ENCODE results near the gene CHRNA10. TPM values are rescaled to one million over a fixed set of nuclear protein-coding genes. Genes with fewer than 3 reads are reported as not detected.

The CHRNA10 gene
- total RNA-seq, 1 experiment from 2014 or later, result 3.6 TPM

DNA sequence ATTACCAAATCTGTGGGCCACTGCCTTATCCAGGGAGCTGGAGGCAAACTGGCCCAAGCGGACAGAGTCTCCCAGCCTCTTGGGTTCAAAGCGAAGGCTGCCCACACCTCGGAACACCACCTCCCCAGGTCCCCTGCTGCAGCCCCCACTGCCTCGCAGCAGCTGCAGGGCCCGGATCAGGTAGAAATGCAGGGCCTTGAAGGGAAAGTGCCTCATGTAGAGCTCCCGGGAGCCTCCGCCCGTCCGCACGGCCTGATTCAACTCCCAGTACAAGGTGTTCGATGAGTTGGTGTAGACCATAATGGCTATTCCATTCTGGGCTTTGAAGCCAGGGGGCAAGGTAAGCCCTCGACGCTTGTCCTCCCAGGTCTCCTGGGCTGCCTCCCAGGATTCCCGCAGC is 31.3 kb downstream of the CHRNA10 start:
- no TSS peak for BruUV-seq (replicated peaks)
- no peak overlapping the region for H3K27ac Mint-ChIP-seq (ENCODE audit: unreplicated experiment)
- intact Hi-C loops (cut with micrococcal nuclease; ENCODE audit: unreplicated experiment), result no loop called here
- H3K27me3 ChIP-seq (replicated peaks; ENCODE audit: control insufficient read depth, insufficient read depth, low read length), result no peaks in the 10 kb centered on the region
- TF ChIP-seq, protein P1, sequence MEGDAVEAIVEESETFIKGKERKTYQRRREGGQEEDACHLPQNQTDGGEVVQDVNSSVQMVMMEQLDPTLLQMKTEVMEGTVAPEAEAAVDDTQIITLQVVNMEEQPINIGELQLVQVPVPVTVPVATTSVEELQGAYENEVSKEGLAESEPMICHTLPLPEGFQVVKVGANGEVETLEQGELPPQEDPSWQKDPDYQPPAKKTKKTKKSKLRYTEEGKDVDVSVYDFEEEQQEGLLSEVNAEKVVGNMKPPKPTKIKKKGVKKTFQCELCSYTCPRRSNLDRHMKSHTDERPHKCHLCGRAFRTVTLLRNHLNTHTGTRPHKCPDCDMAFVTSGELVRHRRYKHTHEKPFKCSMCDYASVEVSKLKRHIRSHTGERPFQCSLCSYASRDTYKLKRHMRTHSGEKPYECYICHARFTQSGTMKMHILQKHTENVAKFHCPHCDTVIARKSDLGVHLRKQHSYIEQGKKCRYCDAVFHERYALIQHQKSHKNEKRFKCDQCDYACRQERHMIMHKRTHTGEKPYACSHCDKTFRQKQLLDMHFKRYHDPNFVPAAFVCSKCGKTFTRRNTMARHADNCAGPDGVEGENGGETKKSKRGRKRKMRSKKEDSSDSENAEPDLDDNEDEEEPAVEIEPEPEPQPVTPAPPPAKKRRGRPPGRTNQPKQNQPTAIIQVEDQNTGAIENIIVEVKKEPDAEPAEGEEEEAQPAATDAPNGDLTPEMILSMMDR (IDR thresholded peaks at IDR 0.05; ENCODE audit: insufficient read depth in 1 of 2, low read depth in 1 of 2, low read length in 1 of 2, severe bottlenecking in 1 of 2, unreplicated experiment in 1 of 2), result no peak
- no peak overlapping the region for H3K4me3 ChIP-seq (ENCODE audit: low read depth, low read length)
- peaks cover 8% of the 10 kb centered on the region for H3K4me1 ChIP-seq
- no peak overlapping the region for H3K4me3 Mint-ChIP-seq (ENCODE audit: unreplicated experiment)
- POLR2A ChIA-PET, result no interaction called here
- H3K36me3 ChIP-seq (ENCODE audit: control insufficient read depth, insufficient read depth, low read length), result no peaks in the 10 kb centered on the region
- CTCF ChIA-PET, result no interaction called here
- H3K9me3 ChIP-seq, result no peaks in the 10 kb centered on the region
- peaks cover 6% of the 10 kb centered on the region for H3K36me3 Mint-ChIP-seq (ENCODE audit: insufficient read depth, unreplicated experiment)
- H3K27me3 Mint-ChIP-seq (ENCODE audit: insufficient read depth, unreplicated experiment), result no peaks in the 10 kb centered on the region
- no peaks in the 10 kb centered on the region for H3K9me3 Mint-ChIP-seq (ENCODE audit: unreplicated experiment)
- H3K4me1 Mint-ChIP-seq (ENCODE audit: low read depth, unreplicated experiment), result no peaks in the 10 kb centered on the region
- no peak for DNase-seq

DNA sequence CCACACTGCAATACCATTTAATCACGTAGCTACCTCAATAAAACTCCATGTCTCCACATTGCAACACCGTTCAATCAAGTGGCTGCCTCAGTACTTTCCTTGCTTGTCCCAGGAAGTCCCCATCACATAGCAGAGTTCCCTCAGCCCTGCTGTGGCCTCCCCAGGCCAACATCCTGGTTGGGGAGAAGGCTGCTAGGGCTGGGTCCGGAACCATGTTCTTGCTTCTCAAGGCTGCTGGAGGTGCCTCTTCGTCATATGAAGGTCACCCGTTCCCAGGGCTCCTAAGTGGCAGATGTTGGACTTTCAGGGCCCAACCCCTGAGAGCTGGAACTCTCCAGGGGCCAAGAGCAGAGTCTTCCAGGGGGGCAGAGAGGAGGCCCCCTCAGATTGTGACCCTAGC is 32.7 kb downstream of the CHRNA10 start:
- Mint-ChIP-seq H3K4me1 (ENCODE audit: low read depth, unreplicated experiment) (no peaks in the 10 kb centered on the region), H3K36me3 (ENCODE audit: insufficient read depth, unreplicated experiment) (peaks cover 6% of the 10 kb centered on the region), H3K27me3 (ENCODE audit: insufficient read depth, unreplicated experiment) (no peaks in the 10 kb centered on the region), H3K4me3 (ENCODE audit: unreplicated experiment) (no peak overlapping the region), H3K9me3 (ENCODE audit: unreplicated experiment) (no peaks in the 10 kb centered on the region), H3K27ac (ENCODE audit: unreplicated experiment) (no peak overlapping the region)
- Histone ChIP-seq H3K27me3 (replicated peaks; ENCODE audit: control insufficient read depth, insufficient read depth, low read length) (no peaks in the 10 kb centered on the region), H3K4me3 (ENCODE audit: low read depth, low read length) (no peak overlapping the region), H3K36me3 (ENCODE audit: control insufficient read depth, insufficient read depth, low read length) (no peaks in the 10 kb centered on the region), H3K9me3 (no peaks in the 10 kb centered on the region), H3K4me1 (peaks cover 8% of the 10 kb centered on the region)
- TF ChIP-seq, protein P1 (IDR thresholded peaks at IDR 0.05; ENCODE audit: insufficient read depth in 1 of 2, low read depth in 1 of 2, low read length in 1 of 2, severe bottlenecking in 1 of 2, unreplicated experiment in 1 of 2), result no peak
- no peak for DNase-seq
- CTCF ChIA-PET, result no interaction called here
- no TSS peak for BruUV-seq (replicated peaks)
- intact Hi-C loops (cut with micrococcal nuclease; ENCODE audit: unreplicated experiment), result no loop called here
- POLR2A ChIA-PET, result no interaction called here

DNA sequence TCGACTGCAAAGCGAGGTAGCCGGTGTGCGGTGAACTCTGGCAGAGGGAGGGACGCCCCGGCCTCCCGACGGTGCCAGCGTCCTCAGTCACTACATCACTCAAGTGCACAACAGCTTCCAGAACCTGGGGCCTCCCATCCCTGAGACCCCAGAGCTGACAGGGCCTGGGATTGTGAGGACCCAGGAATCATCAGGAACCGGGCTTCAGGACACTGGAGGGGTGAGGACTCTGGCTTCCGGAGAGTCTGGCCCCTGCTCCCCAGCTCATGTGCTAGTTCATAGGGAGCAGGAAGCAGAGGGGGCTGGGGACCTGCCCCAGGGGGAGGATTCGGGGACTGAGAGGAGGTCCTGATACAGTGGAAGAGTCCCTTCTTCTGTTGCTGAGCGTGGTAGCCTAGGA is 34.0 kb downstream of the CHRNA10 start:
- intact Hi-C loops (cut with micrococcal nuclease; ENCODE audit: unreplicated experiment), result no loop called here
- Mint-ChIP-seq H3K4me3 (ENCODE audit: unreplicated experiment) (no peak overlapping the region), H3K27ac (ENCODE audit: unreplicated experiment) (no peak overlapping the region), H3K36me3 (ENCODE audit: insufficient read depth, unreplicated experiment) (peaks cover 6% of the 10 kb centered on the region), H3K27me3 (ENCODE audit: insufficient read depth, unreplicated experiment) (no peaks in the 10 kb centered on the region), H3K4me1 (ENCODE audit: low read depth, unreplicated experiment) (no peaks in the 10 kb centered on the region), H3K9me3 (ENCODE audit: unreplicated experiment) (no peaks in the 10 kb centered on the region)
- no peaks in the 10 kb centered on the region for H3K4me1 ChIP-seq
- ChIA-PET POLR2A (no interaction called here), CTCF (no interaction called here)
- H3K9me3 ChIP-seq, result no peaks in the 10 kb centered on the region
- BruUV-seq (replicated peaks), result no TSS peak
- H3K4me3 ChIP-seq (ENCODE audit: low read depth, low read length), result no peak overlapping the region
- no peaks in the 10 kb centered on the region for H3K36me3 ChIP-seq (ENCODE audit: control insufficient read depth, insufficient read depth, low read length)
- no peaks in the 10 kb centered on the region for H3K27me3 ChIP-seq (replicated peaks; ENCODE audit: control insufficient read depth, insufficient read depth, low read length)
- no peak for DNase-seq
- TF ChIP-seq, protein P1 (IDR thresholded peaks at IDR 0.05; ENCODE audit: insufficient read depth in 1 of 2, low read depth in 1 of 2, low read length in 1 of 2, severe bottlenecking in 1 of 2, unreplicated experiment in 1 of 2), result no peak

Data from Caco-2 (cell line).